Left renal pelvis (tissue), 4 donors: ENCODE data around the gene EFR3B. TPM values are rescaled to one million over a fixed set of nuclear protein-coding genes. Genes with fewer than 3 reads are reported as not detected.

Experiments used
- DNase-seq, 4 donors: peaks; one replicate each; pipeline ENCODE4 v3.0.0-alpha.2; 2013; ENCODE audit warnings: low read depth in 4 of 4, low spot score in 3 of 4
- polyA plus RNA-seq, 4 donors: library from polyadenylated mRNA; unstranded; fragments of 120-200 nt; gene quantifications; one replicate each; pipeline ENCODE4 v1.2.1, GENCODE V29; 2013; ENCODE audit not compliant: insufficient read length in 4 of 4

EFR3B gene
- polyA plus RNA-seq, 4 donors = 4.7 to 8.2 (median 6.0) TPM

DNA sequence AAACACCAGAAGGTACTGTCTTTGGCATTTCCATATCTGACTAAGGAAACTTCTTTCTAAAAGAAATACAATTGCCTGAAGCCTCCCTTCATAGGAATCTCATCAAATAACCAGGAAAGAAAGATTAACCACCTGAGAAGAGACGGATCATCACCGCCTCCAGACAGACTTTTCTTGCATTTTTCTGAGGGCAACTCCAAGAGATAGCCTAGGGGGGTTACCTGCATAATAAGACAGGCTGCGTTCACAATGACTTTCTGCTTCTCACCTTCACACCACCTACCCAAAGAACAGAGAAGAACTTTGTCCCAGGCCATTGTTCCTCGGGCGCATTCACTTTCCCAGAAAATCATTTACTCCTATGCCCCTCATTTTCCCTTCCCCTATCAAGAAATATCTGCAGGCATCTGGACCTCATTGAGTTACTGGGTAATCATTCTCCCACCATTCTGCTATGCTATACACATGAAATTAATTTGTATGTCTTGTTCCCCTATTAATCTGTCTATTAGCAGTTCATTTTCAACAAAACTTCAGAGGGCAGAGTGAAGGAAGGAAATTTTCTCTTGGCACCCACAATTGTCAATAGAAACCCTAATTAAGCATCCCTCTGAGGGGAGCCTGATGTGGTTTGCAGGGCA is 134.8 kb downstream of the EFR3B start:
- no peak for DNase-seq

DNA sequence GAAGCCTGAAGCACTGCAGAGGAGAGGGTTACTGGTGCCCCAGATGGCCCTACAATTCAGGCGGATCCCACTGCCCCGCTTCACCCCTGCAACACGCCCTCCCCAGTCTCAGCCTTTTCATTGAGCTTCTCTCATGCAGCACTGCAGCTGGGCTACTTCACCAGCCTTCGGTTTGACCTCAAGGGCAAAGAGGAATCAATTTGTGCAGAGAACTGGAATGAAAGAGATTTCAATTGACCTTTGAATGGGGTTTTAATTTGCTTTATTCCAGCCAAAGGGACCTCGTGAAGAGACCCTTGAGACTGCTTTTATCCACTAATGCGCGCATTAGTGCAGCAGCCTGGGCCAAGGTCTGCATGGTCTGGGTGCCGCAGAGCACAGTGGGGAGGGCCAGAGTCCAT is 135.3 kb downstream of the EFR3B start:
- DNase-seq = no peak

GRCh38 chr2:25178976-25179375 is 137.1 kb downstream of the EFR3B start:
- no peak for DNase-seq

DNA sequence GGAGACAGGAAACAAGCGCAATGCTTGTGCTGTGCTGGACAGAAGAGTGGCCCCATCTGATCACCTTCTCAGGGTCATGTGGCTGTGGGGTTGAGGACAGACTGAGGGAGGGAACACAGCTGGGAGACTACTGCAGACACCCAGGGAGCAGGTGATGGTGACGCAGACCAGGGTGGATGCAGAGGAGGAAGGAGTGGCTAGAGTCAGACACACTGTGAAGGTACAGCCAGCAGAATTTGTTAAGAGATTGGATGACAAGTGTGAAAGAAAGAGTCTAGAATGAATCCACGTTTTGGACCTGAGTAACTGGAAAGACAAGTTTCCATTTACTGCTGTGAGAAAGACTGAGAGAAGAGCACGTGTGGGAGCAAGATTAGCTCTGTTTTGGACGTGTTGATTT is 142.4 kb downstream of the EFR3B start:
- no peak for DNase-seq

- DNase-seq = no peak
Observed at GRCh38 chr2:25187729-25188350, 146.0 kb downstream of the EFR3B start.

DNA sequence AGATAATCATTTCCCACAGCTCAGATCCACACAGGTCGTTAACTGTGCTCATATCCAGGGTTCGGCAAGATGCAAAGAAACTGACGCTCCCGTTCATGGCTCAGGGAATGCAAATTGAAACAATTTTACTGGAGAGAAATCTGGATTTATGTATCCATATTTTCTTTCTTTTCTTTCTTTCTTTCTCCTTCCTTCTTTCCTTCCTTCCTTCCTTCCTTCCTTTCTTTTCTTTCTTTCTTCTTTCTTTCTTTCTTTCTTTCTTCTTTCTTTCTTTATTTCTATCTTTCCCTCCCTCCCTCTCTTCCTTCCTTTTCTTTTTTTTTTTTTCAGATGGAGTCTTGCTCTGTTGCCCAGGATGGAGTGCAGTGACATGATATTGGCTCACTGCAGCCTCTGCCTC is 146.5 kb downstream of the EFR3B start:
- no peak for DNase-seq

- DNase-seq = no peak
Observed at GRCh38 chr2:25190536-25190935, 148.7 kb downstream of the EFR3B start.

DNA sequence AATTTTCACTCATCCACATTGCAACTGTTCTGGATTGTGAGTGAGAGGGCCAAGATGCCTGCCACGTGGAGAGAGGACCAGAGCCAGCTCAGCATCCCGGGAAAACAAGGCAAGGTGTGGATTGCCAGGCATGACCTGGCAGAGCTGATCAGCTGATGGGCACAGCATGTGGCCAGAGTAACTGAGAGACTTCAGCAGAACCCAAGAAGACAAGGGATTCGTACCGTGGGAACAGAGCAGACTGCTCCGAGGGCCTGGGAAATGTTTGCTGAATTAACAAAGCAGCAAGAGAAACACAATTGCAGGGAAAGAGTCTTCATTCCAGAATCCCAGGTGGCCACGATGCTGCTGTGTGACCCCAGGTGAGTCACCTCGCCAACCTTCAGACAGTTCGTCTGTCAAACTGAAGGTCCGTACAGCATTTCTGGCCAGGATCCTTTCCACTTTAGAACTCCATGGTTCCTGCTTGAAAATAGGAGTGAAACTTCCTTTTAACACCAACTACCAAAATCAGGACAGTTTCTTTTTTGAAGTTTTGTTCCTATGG is 152.8 kb downstream of the EFR3B start:
- DNase-seq = no peak

DNA sequence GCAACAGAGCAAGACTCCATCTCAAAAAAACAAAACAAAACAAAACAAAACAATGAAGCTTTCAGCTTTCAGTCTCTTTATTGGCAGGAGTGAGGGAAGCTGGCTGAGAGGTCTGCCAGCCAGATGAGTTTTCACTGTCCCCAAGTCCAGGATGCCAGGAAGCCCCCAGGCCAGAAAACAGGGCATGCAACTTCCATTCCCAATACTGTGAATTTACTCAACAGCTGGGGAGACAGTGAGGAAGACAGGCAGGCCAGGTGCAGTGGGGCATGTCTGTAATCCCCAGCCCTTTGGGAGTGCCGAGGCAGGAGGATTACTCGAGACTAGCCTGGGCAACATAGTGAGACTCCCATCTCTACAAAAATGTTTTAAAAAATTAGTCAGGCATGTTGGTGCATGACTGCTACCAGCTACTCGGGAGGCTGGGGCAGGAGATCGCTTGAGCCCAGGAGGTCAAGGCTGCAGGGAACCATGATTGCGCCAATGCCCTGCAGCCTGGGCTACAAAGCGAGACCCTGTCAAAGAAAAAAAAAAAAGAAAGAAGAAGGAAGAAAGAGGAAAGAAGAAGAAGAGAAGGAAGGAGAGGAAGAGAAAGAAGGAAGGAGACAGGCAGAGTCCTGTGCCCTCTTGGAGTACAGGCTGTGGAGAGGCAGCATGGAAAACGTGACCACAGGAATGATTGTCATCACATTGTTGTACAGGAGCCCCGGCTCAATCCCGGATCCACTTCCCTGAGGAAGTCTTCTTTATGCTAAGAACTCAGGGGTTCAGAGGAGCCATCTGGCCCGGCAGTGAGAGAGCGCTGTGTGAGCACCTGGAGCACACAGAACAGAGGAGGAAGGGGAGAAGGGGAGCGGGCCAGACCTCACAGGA is 155.7 kb downstream of the EFR3B start:
- DNase-seq = no peak

- DNase-seq = no peak
Observed at GRCh38 chr2:25198209-25198525, 156.3 kb downstream of the EFR3B start.

DNA sequence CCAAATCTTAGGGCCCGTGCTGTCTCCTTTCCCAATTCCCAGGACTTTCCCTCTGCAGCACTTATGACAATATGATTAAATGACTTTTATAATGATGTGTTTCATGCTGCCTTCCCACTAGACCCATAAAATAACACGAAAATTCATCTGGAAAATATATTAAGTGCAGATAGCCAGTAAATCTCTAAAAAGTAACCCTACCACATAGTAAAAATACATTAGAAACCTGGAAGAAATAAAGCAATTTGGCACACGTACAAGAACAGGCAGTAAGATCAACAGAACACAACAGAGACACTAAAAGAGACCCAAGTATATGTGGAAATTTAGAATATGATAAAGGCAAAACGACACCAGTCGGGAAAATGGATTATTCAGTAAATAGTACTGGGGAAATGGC is 156.7 kb downstream of the EFR3B start:
- no peak for DNase-seq

DNA sequence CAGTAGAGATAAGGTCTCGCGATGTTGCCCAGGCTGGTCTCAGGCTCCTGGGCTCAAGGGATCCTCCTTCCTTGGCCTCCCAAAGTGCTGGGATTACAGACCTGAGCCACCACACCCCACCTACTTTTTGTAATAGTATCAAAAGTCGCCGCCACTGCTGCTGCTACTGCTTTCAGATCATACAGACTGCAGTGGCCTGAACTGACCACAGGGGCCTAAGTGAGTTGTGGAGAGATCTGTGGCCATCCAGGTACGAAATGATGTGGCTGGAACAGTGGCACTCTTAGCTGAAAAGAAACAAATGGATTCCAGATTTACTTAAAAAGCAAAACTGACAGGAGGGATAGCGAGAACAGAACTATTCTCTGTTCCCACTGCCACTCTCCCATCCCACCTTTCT is 159.4 kb downstream of the EFR3B start:
- DNase-seq = no peak

- no peak for DNase-seq
Observed at GRCh38 chr2:25201794-25202193, 159.9 kb downstream of the EFR3B start.

GRCh38 chr2:25202275-25202674 is 160.4 kb downstream of the EFR3B start:
- DNase-seq = no peak

- no peak for DNase-seq
Observed at GRCh38 chr2:25204190-25204838, 162.4 kb downstream of the EFR3B start.

GRCh38 chr2:25207078-25207545 is 165.2 kb downstream of the EFR3B start:
- no peak for DNase-seq

Other genes starting within 250 kb of the EFR3B start
- gene PTRHD1, start 248.7 kb upstream of the EFR3B start, polyA plus RNA-seq = 10 to 100 TPM; 35.1 to 41.2 (median 38.3) TPM
- gene CENPO, start 248.7 kb upstream of the EFR3B start, polyA plus RNA-seq = 10 to 100 TPM; 19.2 to 23.0 (median 20.9) TPM
- 10 to 100 TPM; 16.0 to 45.5 (median 22.9) TPM for gene ADCY3, start 121.8 kb upstream of the EFR3B start, polyA plus RNA-seq
- 10 to 100 TPM in 3 of 4 donors, 1 to 10 TPM in 1; 6.5 to 10.4 (median 10.1) TPM for gene DNAJC27, start 70.1 kb upstream of the EFR3B start, polyA plus RNA-seq
- 1 to 10 TPM; 2.7 to 7.8 (median 5.3) TPM for gene POMC, start 126.5 kb downstream of the EFR3B start, polyA plus RNA-seq